ENCODE measurements around the gene SLC4A1.

SLC4A1 gene

DNA sequence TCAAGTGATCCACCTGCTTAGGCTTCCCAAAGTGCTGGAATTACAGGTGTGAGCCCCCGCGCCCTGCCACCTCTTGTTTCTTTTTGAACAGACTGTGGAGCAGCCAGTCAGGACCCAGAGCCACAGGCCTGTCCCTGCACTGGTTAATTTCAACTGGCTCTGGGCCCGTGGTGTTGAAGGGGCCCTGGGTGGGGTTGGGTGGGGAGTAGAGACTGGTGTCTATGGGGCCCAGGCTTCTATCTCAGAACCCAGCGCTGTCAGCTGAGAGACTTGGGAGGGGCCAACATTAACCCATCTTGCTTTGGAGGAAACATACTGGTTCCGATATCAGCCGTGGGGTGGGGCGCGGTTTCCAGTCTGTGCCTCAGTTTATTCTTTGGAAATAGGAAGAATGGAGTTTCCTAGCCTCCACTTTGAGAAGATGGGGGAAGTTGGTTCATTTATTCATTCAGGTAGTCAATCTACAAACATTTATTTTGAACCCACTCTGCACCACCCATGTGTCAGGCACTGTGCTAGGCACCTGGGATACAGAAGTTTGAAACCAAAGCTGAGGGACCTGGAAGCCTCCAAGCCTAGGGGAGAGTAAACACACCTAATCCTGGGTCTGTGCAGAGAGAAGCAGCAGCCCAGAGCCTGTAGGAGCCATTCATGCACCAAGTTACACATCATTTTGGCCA lies 15.5 kb upstream of the SLC4A1 start:
- DNase-seq: no peak

DNA sequence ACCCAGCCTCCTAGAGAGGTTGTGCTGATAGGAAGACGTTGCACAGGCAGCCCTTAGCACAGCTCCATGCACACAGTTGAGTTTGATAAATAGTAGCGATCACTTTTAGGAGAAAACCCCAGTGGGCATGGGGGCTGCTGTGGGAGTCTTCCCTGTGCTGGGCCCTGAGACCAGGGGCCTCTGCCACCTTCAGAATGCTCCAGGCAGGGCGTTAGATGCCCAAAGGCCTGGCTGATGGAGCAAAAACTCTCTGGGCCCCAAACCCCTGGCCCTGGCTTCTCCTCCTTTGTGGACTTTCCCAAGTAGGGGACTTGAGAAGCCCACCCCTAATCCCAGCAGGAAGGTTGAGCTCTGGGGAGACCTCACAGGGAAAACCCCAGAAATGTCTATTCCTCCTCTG lies 14.3 kb upstream of the SLC4A1 start:
- no peak for DNase-seq

DNA sequence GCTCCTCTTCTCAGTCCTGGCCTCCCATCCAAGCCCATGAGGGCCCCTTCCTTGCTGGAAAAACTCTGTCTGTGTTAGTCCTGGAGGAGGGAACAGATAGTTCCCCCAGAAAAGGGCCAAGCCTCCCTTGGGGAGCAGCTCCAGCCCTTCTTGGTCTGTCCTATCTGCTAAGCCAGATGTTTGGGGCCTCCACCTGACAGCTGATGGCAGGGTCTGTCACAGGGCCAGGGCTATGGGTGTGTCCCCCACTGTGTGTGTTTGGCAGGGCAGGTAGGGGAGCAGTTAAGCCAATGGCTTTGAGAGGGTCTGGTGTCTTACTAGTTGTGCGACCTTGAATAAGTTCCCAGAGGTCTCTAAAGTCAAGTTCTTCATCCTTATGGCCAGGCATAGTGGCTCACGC lies 13.6 kb upstream of the SLC4A1 start:
- DNase-seq: no peak

- DNase-seq: no peak
Observed at GRCh38 chr17:44280392-44280937, 12.5 kb upstream of the SLC4A1 start.

DNA sequence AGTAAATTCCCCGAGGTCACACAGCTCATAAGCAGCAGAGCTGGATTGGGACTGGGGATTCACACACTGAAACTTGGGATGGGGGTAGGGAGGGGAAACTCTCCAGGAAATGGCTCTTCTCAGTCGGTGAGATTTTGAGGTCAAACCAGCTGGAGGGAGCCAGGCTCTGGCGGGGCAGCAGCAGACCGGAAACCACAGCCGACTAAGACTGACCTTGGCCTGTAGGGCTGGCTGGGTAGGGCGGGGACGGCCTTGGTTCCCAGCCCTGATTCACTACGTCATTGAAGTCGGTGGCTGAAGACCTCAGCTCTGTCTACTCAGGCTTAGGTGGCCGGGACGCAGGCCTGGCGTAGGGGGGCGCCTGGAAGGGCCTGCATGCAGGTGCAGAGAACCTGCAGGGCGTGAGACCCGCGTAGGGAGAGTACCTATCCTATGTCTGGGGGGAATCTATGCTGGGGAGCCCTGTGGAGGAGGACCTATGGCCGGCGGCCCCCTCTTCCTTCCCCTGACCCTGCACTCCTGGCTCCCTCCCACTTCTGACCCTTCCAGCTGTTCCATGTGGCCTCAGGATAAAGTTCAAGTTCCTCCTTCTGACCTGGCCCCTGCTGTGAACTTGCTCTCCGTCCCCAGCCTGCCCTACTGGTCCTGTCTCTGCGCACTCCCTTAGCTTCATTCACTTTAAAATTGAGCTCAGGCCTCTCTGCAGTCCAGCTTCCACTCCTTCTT lies 11.9 kb upstream of the SLC4A1 start:
- DNase-seq: no peak

DNA sequence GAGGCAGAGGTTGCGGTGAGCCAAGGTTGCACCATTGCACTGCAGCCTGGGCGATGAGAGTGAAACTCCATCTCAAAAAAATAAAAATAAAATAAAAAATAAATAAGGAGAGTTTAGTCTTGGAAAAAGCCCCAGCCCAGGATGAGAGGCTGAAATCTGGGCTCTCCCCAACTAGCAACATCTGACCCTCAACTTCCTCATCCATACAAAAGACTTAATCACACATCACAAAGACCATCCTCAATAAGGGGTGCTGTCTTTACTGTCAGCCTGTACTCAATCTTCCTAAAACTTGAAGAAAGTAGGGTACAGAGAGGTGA lies 11.4 kb upstream of the SLC4A1 start:
- DNase-seq: no peak

DNA sequence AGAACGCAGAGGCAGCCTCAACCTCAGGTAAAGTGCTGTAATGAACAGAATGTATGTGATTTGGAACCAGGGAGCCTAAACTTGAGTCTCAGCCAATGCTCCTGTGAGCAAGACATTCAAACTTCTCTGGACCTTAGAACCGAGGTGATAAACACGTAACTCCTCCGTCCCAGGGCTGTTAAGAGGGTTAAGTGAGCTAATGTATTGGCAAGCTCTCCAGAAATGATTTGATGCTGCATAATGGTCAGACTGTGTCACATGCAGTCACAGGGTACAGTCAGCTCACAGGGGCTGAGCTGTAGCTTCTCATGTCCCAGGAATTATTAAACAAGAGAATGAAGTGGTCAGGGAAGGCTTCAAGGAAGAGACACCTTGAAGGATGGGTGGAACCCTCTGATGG lies 10.0 kb upstream of the SLC4A1 start:
- no peak for DNase-seq

GRCh38 chr17:44273607-44274006 lies 5.7 kb upstream of the SLC4A1 start:
- DNase-seq: no peak

DNA sequence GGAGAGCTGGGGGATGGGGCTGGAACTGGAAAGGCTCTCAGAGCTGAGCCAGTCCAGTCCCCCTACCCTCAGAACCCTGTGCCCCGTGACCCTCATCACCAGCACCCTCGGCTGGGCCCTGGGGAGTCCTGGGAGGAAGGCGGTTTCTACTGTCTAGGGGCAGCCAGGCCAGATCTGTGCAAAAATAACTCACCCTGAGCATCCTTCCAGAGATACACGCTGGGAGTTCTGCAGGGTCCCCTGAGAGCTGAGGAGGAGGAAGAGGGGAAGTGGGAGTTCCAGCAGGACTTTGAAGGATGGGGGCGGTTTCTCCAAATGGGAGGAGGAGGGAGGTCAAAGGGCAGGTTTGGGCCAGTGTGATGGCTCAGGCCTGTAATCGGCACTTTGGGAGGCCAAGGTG lies 5.0 kb upstream of the SLC4A1 start:
- DNase-seq: no peak

DNA sequence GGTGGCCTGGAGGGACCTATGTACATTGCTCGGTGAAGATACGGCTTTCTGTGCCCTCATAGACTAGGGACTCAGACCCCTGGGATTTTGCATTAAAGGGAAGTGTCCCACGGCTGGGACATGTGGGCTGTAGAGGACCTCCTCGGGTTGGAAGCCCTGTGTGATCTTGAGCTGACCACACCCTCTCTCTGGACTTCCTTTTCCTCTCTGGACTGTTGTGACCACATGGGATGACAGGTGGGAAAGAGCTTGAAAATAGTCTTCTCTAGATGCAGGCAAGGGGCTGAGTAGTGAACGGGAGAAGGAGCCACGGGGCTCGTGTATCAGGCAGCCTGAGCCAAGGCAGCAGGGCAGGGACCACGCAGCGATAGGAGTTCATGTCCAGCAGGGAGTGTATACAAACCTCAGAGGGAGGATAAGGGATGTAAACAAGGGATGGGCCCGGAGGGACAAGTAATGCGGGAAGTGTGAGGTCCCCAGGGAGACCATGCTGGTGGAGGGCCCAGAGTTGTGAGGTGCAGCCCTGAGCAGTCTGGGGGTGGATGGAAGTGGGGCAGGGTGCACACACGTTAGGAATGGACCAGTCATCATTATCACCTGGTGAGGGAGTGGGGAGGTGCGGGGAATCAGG lies 4.5 kb upstream of the SLC4A1 start:
- DNase-seq: no peak

- DNase-seq: peak; percentile 67 to 94
Observed at GRCh38 chr17:44269535-44270240, 1.8 kb upstream of the SLC4A1 start.

DNA sequence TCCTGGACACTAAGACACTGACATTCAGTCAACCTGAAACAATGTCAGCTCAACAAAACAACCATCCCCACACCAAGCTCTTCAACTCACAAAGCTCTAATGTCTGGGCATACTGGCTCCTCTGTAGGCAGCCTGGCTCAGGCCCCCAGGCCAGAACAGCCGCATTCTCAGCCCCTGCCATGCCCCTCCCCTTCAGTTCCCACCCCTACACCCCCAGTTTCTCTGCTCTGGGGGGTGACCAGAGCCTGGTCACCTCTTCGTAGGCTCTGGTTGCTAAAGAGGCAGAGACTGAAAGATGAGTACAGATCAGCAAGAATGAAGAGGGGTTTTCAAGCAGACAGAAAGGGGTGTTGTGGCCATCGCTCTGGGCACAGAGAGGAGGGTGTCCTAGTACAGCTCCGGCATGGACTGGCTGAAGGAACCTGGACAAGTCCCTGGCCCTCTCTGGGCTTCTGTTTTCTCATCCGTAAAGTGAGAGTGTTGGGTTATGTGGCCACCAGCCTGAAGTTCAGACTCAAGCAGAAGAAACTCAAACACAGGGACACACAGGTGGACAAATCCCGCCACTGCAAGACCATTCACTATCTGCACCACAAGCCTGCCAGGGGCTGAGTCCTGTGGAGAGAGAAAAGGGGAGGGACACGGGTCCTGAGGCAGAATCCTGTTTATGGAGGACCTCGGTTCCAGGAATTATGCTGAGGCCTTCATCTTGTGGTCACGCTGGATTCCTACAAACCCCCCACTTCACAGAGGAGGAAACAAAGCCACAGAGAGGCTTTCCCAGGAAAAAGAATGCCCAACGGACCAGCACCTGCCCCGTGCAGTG lies 987 bp upstream of the SLC4A1 start:
- DNase-seq: no peak

DNA sequence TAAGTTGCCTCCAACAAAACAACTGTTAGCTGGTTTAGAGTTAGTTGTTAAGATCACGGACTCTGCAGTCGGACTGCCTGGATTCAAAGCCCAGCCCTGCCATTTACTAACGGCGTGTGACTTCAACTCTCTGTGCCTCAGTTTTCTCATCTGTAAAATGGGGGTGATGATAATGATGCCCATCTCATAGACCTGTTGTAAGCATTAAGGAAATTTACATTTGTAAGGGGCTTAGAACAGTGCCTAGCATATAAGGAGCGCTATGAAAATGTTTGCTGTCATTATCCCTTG lies 825 bp downstream of the SLC4A1 start:
- DNase-seq: no peak

- peak in 1 of 2 experiments; percentile 42 for DNase-seq
Observed at GRCh38 chr17:44266402-44267164, 1.4 kb downstream of the SLC4A1 start.

- DNase-seq: no peak
Observed at GRCh38 chr17:44263345-44263902, 4.5 kb downstream of the SLC4A1 start.

- DNase-seq: no peak
Observed at GRCh38 chr17:44262654-44263225, 5.2 kb downstream of the SLC4A1 start.

GRCh38 chr17:44260296-44260695 lies 7.6 kb downstream of the SLC4A1 start:
- DNase-seq: no peak

DNA sequence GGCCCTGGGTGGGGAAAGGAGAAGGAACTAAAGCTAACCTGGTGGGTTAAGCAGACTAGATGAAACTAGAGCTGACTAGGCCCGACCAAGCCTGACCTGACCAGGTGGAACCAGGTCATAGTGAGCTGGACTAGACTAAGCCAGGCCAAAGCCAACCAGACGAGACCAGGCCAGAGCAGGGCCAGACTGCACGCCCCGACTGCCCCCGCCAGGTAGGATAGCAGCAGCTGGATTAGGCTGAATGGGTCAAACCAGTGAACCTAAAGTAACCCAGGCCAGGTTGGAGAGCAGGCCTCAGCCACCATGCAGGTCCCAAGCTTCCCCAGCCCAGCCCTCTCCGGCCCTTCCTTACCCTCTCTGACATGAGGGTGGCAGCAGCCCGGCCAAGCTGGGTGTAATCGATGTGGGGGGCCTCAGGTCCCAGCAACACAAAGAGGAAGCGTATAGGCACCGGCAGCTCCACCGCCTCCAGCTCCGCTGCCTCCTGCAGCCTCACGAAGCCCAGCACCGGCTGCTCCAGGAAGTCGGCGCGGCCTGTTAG lies 9.1 kb downstream of the SLC4A1 start:
- DNase-seq: no peak

GRCh38 chr17:44257815-44258760 lies 9.8 kb downstream of the SLC4A1 start:
- no peak for DNase-seq

DNA sequence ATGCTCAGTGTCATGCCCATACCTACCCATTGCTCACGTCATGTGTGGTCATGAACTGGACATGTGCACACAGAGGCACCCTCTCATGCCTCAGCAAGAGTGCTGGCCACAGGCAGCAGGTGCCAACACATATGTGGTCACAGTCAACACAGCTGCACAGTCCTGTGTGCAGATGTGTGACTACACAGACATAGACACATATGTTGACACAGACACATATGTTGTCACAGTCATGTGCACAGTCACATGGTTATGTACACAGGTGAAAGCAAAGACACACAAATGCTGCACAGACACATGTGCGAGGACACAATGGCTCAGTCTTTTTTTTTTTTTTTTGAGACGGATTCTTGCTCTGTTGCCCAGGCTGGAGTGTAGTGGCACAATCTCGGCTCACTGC lies 11.3 kb downstream of the SLC4A1 start:
- no peak for DNase-seq

Measured in NCI-H524 (cell line).